A549 (cell line): ENCODE data around the gene SMCR8. TPM values are rescaled to one million over a fixed set of nuclear protein-coding genes. Genes with fewer than 3 reads are reported as not detected.

Experiments
- ATAC-seq, 2 experiments: fragments of 200-7000 bp in 1 of 2; fragments of >200 bp in 1 of 2; cut with Nextera tagmentation in 1 of 2; cut with Tn5 transposase in 1 of 2; 3 replicates each; pipeline versions ENCODE4 v1.8.0 to v1.9.1; 2018 to 2020; ENCODE audit warnings: mild to moderate bottlenecking in 1 of 2, moderate library complexity in 1 of 2
- CTCF ChIA-PET: fragments of 300-600 bp; sonication (Branson Sonifier 250); formaldehyde crosslinking; extraction: SDS; loops from one replicate; lab custom pipeline; 2021; ENCODE audit warnings: antibody characterized with exemption, inconsistent platforms; lab: Yijun Ruan, JAX
- POLR2A ChIA-PET: fragments of 350-600 bp; formaldehyde crosslinking; extraction: SDS; loops from one replicate; lab custom pipeline; 2021; ENCODE audit warnings: antibody characterized with exemption, inconsistent platforms; lab: Yijun Ruan, JAX
- DNase-seq, 2 experiments: peaks; one replicate each; pipeline versions ENCODE4 v3.0.0 to v3.0.0-alpha.2; 2011 to 2016; ENCODE audit warnings: low read depth in 1 of 2, low spot score in 1 of 2
- FAIRE-seq: peaks from 2 replicates; lab custom pipeline; 2011; peaks lifted over from hg19 to GRCh38; lab: Jason Lieb, UNC
- H3K27ac ChIP-seq, 2 experiments: fragments of >200 bp; sonication (Bioruptor Twin); formaldehyde crosslinking; 3 replicates each; pipeline ENCODE4 v1.5.1; 2016 to 2017
- H3K4me1 ChIP-seq: fragments of >200 bp; sonication (Bioruptor Twin); formaldehyde crosslinking; 3 replicates; pipeline ENCODE4 v1.6.1; 2016
- H3K4me2 ChIP-seq: fragments of >200 bp; sonication (Bioruptor Twin); formaldehyde crosslinking; 3 replicates; pipeline ENCODE4 v1.6.1; 2016
- H3K4me3 ChIP-seq: fragments of >200 bp; sonication (Bioruptor Twin); formaldehyde crosslinking; 3 replicates; pipeline ENCODE4 v1.5.1; 2016
- H3K9me3 ChIP-seq: fragments of >200 bp; sonication (Bioruptor Twin); formaldehyde crosslinking; 3 replicates; pipeline ENCODE4 v1.6.1; 2016
- CBX8 ChIP-seq: fragments of 200-600 bp; sonication (generic); IDR thresholded peaks from 2 replicates; pipeline ENCODE4 v1.6.1; 2016
- CHD2 ChIP-seq: fragments of 150-350 bp; IDR thresholded peaks from 2 replicates; pipeline ENCODE4 v1.6.1; 2014; ENCODE audit warnings: low read length; ENCODE audit not compliant: partially characterized antibody
- CHD4 ChIP-seq: fragments of 200-600 bp; sonication (generic); IDR thresholded peaks from 2 replicates; pipeline ENCODE4 v1.6.1; 2016; ENCODE audit warnings: antibody characterized with exemption, mild to moderate bottlenecking, borderline replicate concordance
- EHMT2 ChIP-seq: fragments of 200-600 bp; sonication (generic); IDR thresholded peaks from 2 replicates; pipeline ENCODE4 v1.6.1; 2016; ENCODE audit warnings: antibody characterized with exemption, low read depth, mild to moderate bottlenecking, moderate library complexity
- FOSB ChIP-seq: fragments of 250-450 bp; sonication (Bioruptor Pico); IDR thresholded peaks from 2 replicates; pipeline ENCODE4 v1.5.0; 2020; ENCODE audit warnings: mild to moderate bottlenecking, moderate library complexity
- HEYL ChIP-seq: fragments of 250-450 bp; sonication (Bioruptor Pico); IDR thresholded peaks from 2 replicates; pipeline ENCODE4 v1.8.0; 2021; ENCODE audit warnings: mild to moderate bottlenecking, moderate library complexity
- HOXB13 ChIP-seq: fragments of 250-450 bp; sonication (Bioruptor Pico); IDR thresholded peaks from 2 replicates; pipeline ENCODE4 v1.5.0; 2020; ENCODE audit warnings: low read depth, mild to moderate bottlenecking, moderate library complexity
- HOXB5 ChIP-seq: fragments of 250-450 bp; sonication (Bioruptor Pico); IDR thresholded peaks from 2 replicates; pipeline ENCODE4 v1.5.0; 2020; ENCODE audit warnings: mild to moderate bottlenecking, moderate library complexity
- JUN ChIP-seq, 2 experiments: fragments of >200 bp; sonication (Bioruptor Twin); formaldehyde crosslinking; IDR thresholded peaks; 2 replicates in 1 of 2; 3 replicates in 1 of 2; pipeline ENCODE4 v1.6.1; 2016 to 2017
- NFE2L2 ChIP-seq: fragments of 150-350 bp; conservative IDR thresholded peaks from 2 replicates; pipeline ENCODE4 v1.6.1; 2014; ENCODE audit warnings: low read length
- NPAS2 ChIP-seq: fragments of 250-450 bp; sonication (Bioruptor Pico); IDR thresholded peaks from 2 replicates; pipeline ENCODE4 v1.8.0; 2022; ENCODE audit warnings: mild to moderate bottlenecking, moderate library complexity, borderline replicate concordance
- PBX3 ChIP-seq: IDR thresholded peaks from 2 replicates; pipeline ENCODE4 v1.6.1; 2012
- PHF8 ChIP-seq: fragments of 200-600 bp; sonication (generic); IDR thresholded peaks from 2 replicates; pipeline ENCODE4 v1.6.1; 2016; ENCODE audit warnings: low read depth, mild to moderate bottlenecking, antibody characterized with exemption, moderate library complexity, borderline replicate concordance
- POLR2AphosphoS2 ChIP-seq: conservative IDR thresholded peaks from 2 replicates; pipeline ENCODE4 v1.6.1; 2012; ENCODE audit warnings: low read length, improper control_type of control experiment, inconsistent platforms
- RARB ChIP-seq: fragments of 250-450 bp; sonication (Bioruptor Pico); IDR thresholded peaks from 2 replicates; pipeline ENCODE4 v1.8.0; 2021; ENCODE audit warnings: mild to moderate bottlenecking, moderate library complexity
- REST ChIP-seq: fragments of 200-600 bp; sonication (generic); IDR thresholded peaks from 2 replicates; pipeline ENCODE4 v1.6.1; 2016; ENCODE audit warnings: antibody characterized with exemption, mild to moderate bottlenecking, moderate library complexity
- RFX5 ChIP-seq: fragments of 450-650 bp; IDR thresholded peaks from 2 replicates; pipeline ENCODE4 v1.7.1; 2014; ENCODE audit warnings: antibody characterized with exemption, mild to moderate bottlenecking, moderate library complexity
- TFCP2L1 ChIP-seq: fragments of 250-450 bp; sonication (Bioruptor Pico); IDR thresholded peaks from 2 replicates; pipeline ENCODE4 v1.5.0; 2021; ENCODE audit warnings: mild to moderate bottlenecking
- TP53 ChIP-seq: fragments of 250-450 bp; sonication (Bioruptor Pico); IDR thresholded peaks from 2 replicates; pipeline ENCODE4 v1.5.0; 2021; ENCODE audit warnings: mild to moderate bottlenecking, moderate library complexity
- ZFP36 ChIP-seq: fragments of 450-650 bp; IDR thresholded peaks from 2 replicates; pipeline ENCODE4 v1.6.1; 2014; ENCODE audit warnings: borderline replicate concordance; ENCODE audit not compliant: partially characterized antibody
- WGBS: methylation state at CpG from one replicate; pipeline ENCODE4 v1.1.6; 2017; ENCODE audit errors: missing lambda C conversion rate; 5-methylcytosine and 5-hydroxymethylcytosine counted together
- polyA plus RNA-seq, 4 experiments: library from polyadenylated mRNA; depleted of rRNA in 3 of 4; stranded (reverse); fragments of >200 nt; fragmentation: RNase III in 1 of 4; extraction: RNeasy Plus Mini Kit Qiagen cat#74134 plus additional on column Dnase treatment in 1 of 4; gene quantifications; 2 replicates in 3 of 4; 3 replicates in 1 of 4; pipeline ENCODE4 v1.2.3, GENCODE V29; 2011 to 2017
- TF ChIP-seq, protein P1 (sequence below): IDR thresholded peaks from 2 replicates; pipeline ENCODE4 v1.6.1; 2012; ENCODE audit warnings: low read depth, borderline replicate concordance
- TF ChIP-seq, protein P2 (sequence below): fragments of 250-450 bp; sonication (Bioruptor Pico); IDR thresholded peaks from 2 replicates; pipeline ENCODE4 v1.5.0; 2020; ENCODE audit warnings: low read depth, mild to moderate bottlenecking, moderate library complexity
- TF ChIP-seq, protein P3 (sequence below): IDR thresholded peaks from 2 replicates; pipeline ENCODE4 v1.6.1; 2012

SMCR8 gene
- polyA plus RNA-seq, 2 of the 4 experiments (the other 2 are of a cell fraction) = 12.3 to 15.8 TPM

- no peak for TF ChIP-seq REST
- no peak for TF ChIP-seq PHF8
- TF ChIP-seq EHMT2 = no peak
- TF ChIP-seq CBX8 = no peak
- TF ChIP-seq TFCP2L1 = no peak
Measured at GRCh38 chr17:18280249-18280648, 34.8 kb upstream of the SMCR8 start (continued).

- ChIA-PET CTCF (interaction anchor here (1.3 to 4.3 kb wide), 2 partner anchors 16 to 32 kb away, joined by 3 to 16 read pairs; no protein-coding TSS in a partner anchor), POLR2A (no interaction called here)
- Histone ChIP-seq H3K27ac (no peak overlapping the region), H3K4me1 (peaks cover 3% of the 10 kb centered on the region; the same call in 1 of the 3 replicates), H3K4me2 (no peak overlapping the region), H3K9me3 (no peaks in the 10 kb centered on the region), H3K4me3 (no peak overlapping the region)
- TF ChIP-seq NPAS2 (no peak), PBX3 (no peak), FOSB (no peak), EHMT2 (no peak), POLR2AphosphoS2 (no peak), HOXB13 (CRISPR knock-in tag) (no peak), ZFP36 (no peak), HOXB5 (CRISPR knock-in tag) (no peak), HEYL (CRISPR knock-in tag) (no peak), RFX5 (no peak), CHD2 (no peak), NFE2L2 (no peak), PHF8 (no peak), RARB (CRISPR knock-in tag) (no peak), TP53 (no peak), JUN (IDR thresholded peaks at IDR 0.05) (no peak), CHD4 (no peak)
- TF ChIP-seq, protein P1, sequence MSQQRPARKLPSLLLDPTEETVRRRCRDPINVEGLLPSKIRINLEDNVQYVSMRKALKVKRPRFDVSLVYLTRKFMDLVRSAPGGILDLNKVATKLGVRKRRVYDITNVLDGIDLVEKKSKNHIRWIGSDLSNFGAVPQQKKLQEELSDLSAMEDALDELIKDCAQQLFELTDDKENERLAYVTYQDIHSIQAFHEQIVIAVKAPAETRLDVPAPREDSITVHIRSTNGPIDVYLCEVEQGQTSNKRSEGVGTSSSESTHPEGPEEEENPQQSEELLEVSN = no peak
- TF ChIP-seq, protein P2, sequence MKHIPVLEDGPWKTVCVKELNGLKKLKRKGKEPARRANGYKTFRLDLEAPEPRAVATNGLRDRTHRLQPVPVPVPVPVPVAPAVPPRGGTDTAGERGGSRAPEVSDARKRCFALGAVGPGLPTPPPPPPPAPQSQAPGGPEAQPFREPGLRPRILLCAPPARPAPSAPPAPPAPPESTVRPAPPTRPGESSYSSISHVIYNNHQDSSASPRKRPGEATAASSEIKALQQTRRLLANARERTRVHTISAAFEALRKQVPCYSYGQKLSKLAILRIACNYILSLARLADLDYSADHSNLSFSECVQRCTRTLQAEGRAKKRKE (CRISPR knock-in tag) = no peak
- TF ChIP-seq, protein P3, sequence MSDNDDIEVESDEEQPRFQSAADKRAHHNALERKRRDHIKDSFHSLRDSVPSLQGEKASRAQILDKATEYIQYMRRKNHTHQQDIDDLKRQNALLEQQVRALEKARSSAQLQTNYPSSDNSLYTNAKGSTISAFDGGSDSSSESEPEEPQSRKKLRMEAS = no peak
- FAIRE-seq (no peak), DNase-seq (no peak), ATAC-seq (no peak)
- 71% methylated on average over 5 of the region's 5 CpGs for WGBS
Measured at GRCh38 chr17:18280766-18281371, 34.2 kb upstream of the SMCR8 start.
